H9 (cell line): Measurements from ENCODE around the gene NUDT3. TPM values are rescaled to one million over a fixed set of nuclear protein-coding genes. Genes with fewer than 3 reads are reported as not detected.

Experiments used
- DNase-seq: peaks from one replicate; pipeline ENCODE4 v3.0.0-alpha.2; 2017
- H2AFZ ChIP-seq: one replicate; pipeline ENCODE4 v1.6.1; 2013; ENCODE audit warnings: mild to moderate bottlenecking, low read length, control low read depth, moderate library complexity
- H2AK5ac ChIP-seq: 2 replicates; pipeline ENCODE4 v1.6.1; 2013; ENCODE audit warnings: low read length, control low read depth, mixed read lengths; ENCODE audit not compliant: insufficient read length
- H2BK120ac ChIP-seq: one replicate; pipeline ENCODE4 v1.6.1; 2013; ENCODE audit warnings: low read depth, mild to moderate bottlenecking, low read length, control low read depth, inconsistent platforms; ENCODE audit not compliant: poor library complexity, severe bottlenecking
- H2BK12ac ChIP-seq: 2 replicates; pipeline ENCODE4 v1.6.1; 2013; ENCODE audit warnings: low read length, control low read depth, mixed read lengths, low read depth; ENCODE audit not compliant: insufficient read length
- H2BK15ac ChIP-seq: 2 replicates; pipeline ENCODE4 v1.6.1; 2013; ENCODE audit warnings: low read depth, low read length, control low read depth
- H2BK20ac ChIP-seq: one replicate; pipeline ENCODE4 v1.6.1; 2013; ENCODE audit warnings: low read depth, mild to moderate bottlenecking, low read length, control low read depth, inconsistent platforms; ENCODE audit not compliant: poor library complexity, severe bottlenecking
- H2BK5ac ChIP-seq: 2 replicates; pipeline ENCODE4 v1.6.1; 2013; ENCODE audit warnings: low read length, control low read depth, mixed read lengths; ENCODE audit not compliant: insufficient read length
- H3K14ac ChIP-seq: 2 replicates; pipeline ENCODE4 v1.6.1; 2013; ENCODE audit warnings: low read length, control low read depth; ENCODE audit not compliant: insufficient read depth
- H3K18ac ChIP-seq: 2 replicates; pipeline ENCODE4 v1.6.1; 2013; ENCODE audit warnings: low read depth, mild to moderate bottlenecking, mixed read lengths, low read length, control low read depth; ENCODE audit not compliant: insufficient read length
- H3K23ac ChIP-seq: 2 replicates; pipeline ENCODE4 v1.6.1; 2013; ENCODE audit warnings: low read length, control low read depth, mixed read lengths, low read depth; ENCODE audit not compliant: insufficient read length
- H3K23me2 ChIP-seq: 2 replicates; pipeline ENCODE4 v1.6.1; 2013; ENCODE audit warnings: low read depth, mild to moderate bottlenecking, mixed read lengths, low read length, control low read depth; ENCODE audit not compliant: insufficient read length, poor library complexity, severe bottlenecking
- H3K27ac ChIP-seq: 2 replicates; pipeline ENCODE4 v1.5.1; 2013; ENCODE audit warnings: low read length, control low read depth, mixed read lengths, low read depth; ENCODE audit not compliant: insufficient read length
- H3K27me3 ChIP-seq: 2 replicates; pipeline ENCODE4 v1.6.1; 2013; ENCODE audit warnings: low read length, control low read depth, inconsistent platforms; ENCODE audit not compliant: insufficient read depth
- H3K4ac ChIP-seq: 2 replicates; pipeline ENCODE4 v1.6.1; 2013; ENCODE audit warnings: low read depth, mild to moderate bottlenecking, control low read depth, inconsistent platforms, low read length, moderate library complexity
- H3K4me1 ChIP-seq: 2 replicates; pipeline ENCODE4 v1.6.1; 2013; ENCODE audit warnings: low read length, control low read depth, inconsistent platforms; ENCODE audit not compliant: insufficient read depth
- H3K4me2 ChIP-seq: 2 replicates; pipeline ENCODE4 v1.6.1; 2013; ENCODE audit warnings: low read length, control low read depth, mixed read lengths; ENCODE audit not compliant: insufficient read length, insufficient read depth
- H3K56ac ChIP-seq: 2 replicates; pipeline ENCODE4 v1.6.1; 2013; ENCODE audit warnings: low read depth, mild to moderate bottlenecking, mixed read lengths, low read length, control low read depth; ENCODE audit not compliant: insufficient read length
- H3K79me1 ChIP-seq: 2 replicates; pipeline ENCODE4 v1.6.1; 2013; ENCODE audit warnings: low read depth, mild to moderate bottlenecking, moderate library complexity, low read length, control low read depth, inconsistent platforms; ENCODE audit not compliant: insufficient read depth, poor library complexity, severe bottlenecking
- H3K79me2 ChIP-seq: 2 replicates; pipeline ENCODE4 v1.6.1; 2013; ENCODE audit warnings: low read length, control low read depth, inconsistent platforms; ENCODE audit not compliant: insufficient read depth
- H3K9ac ChIP-seq: 2 replicates; pipeline ENCODE4 v1.6.1; 2013; ENCODE audit warnings: low read length, control low read depth, mixed read lengths; ENCODE audit not compliant: insufficient read length; ENCODE audit errors: extremely low read depth
- H3K9me3 ChIP-seq: one replicate; pipeline ENCODE4 v1.6.1; 2013; ENCODE audit warnings: low read depth, low read length, inconsistent platforms; ENCODE audit not compliant: control insufficient read depth
- H3T11ph ChIP-seq: one replicate; pipeline ENCODE4 v1.6.1; 2013; ENCODE audit warnings: mild to moderate bottlenecking, low read length, control low read depth, inconsistent platforms
- H4K20me1 ChIP-seq: one replicate; pipeline ENCODE4 v1.6.1; 2013; ENCODE audit not compliant: control insufficient read depth, insufficient read length, insufficient read depth
- H4K5ac ChIP-seq: 2 replicates; pipeline ENCODE4 v1.6.1; 2013; ENCODE audit warnings: low read depth, mild to moderate bottlenecking, mixed read lengths, low read length, control low read depth; ENCODE audit not compliant: insufficient read length
- H4K8ac ChIP-seq: replicated peaks from 2 replicates; pipeline ENCODE4 v1.6.1; 2013; ENCODE audit warnings: low read length, control low read depth, mixed read lengths, low read depth; ENCODE audit not compliant: insufficient read length
- H4K91ac ChIP-seq: 2 replicates; pipeline ENCODE4 v1.6.1; 2013; ENCODE audit warnings: low read depth, mild to moderate bottlenecking, moderate library complexity, mixed read lengths, low read length, control low read depth; ENCODE audit not compliant: insufficient read length
- H3K27ac Mint-ChIP-seq, 3 experiments: 2 replicates in 2 of 3; 3 replicates in 1 of 3; pipeline ENCODE4 v1.8.0; 2020 to 2021; ENCODE audit warnings: mixed read lengths in 3 of 3, mild to moderate bottlenecking in 1 of 3, moderate library complexity in 1 of 3
- H3K27me3 Mint-ChIP-seq: 2 replicates; pipeline ENCODE4 v1.8.0; 2021; ENCODE audit warnings: low read depth, mild to moderate bottlenecking, moderate library complexity, mixed read lengths
- H3K36me3 Mint-ChIP-seq, 3 experiments: 2 replicates in 2 of 3; 3 replicates in 1 of 3; pipeline ENCODE4 v1.8.0; 2020 to 2021; ENCODE audit warnings: low read depth in 3 of 3, mixed read lengths in 3 of 3; ENCODE audit not compliant: insufficient read depth in 1 of 3
- H3K4me1 Mint-ChIP-seq, 2 experiments: 2 replicates each; pipeline ENCODE4 v1.8.0; 2020; ENCODE audit warnings: mixed read lengths in 2 of 2
- H3K4me3 Mint-ChIP-seq, 2 experiments: 2 replicates in 1 of 2; 3 replicates in 1 of 2; pipeline ENCODE4 v1.8.0; 2020 to 2021; ENCODE audit warnings: mild to moderate bottlenecking in 2 of 2, mixed read lengths in 2 of 2, moderate library complexity in 1 of 2
- H3K9me3 Mint-ChIP-seq, 2 experiments: 2 replicates in 1 of 2; 3 replicates in 1 of 2; pipeline ENCODE4 v1.8.0; 2020; ENCODE audit warnings: mild to moderate bottlenecking in 2 of 2, mixed read lengths in 2 of 2, moderate library complexity in 1 of 2
- CTCF ChIP-seq: fragments of 200-600 bp; sonication (generic); conservative IDR thresholded peaks from 3 replicates; pipeline ENCODE4 v1.8.0; 2021; ENCODE audit warnings: antibody characterized with exemption, mild to moderate bottlenecking
- WGBS: extraction: QIAGEN DNeasy Blood & Tissue Kit; methylation state at CpG from one replicate; pipeline ENCODE4 v1.1.7; 2013; ENCODE audit warnings: missing lambda C conversion rate, low lambda C conversion rate, mixed read lengths; ENCODE audit not compliant: insufficient read length; ENCODE audit errors: extremely low coverage; 5-methylcytosine and 5-hydroxymethylcytosine counted together
- total RNA-seq: library from RNA; stranded (reverse); gene quantifications from 2 replicates; pipeline ENCODE4 v1.2.1, GENCODE V29; 2021

The NUDT3 gene
- total RNA-seq, 1 experiment from 2014 or later = 23.6 TPM

- H3K56ac ChIP-seq = peak overlapping the region; percentile 45
- H3K14ac ChIP-seq = peak overlapping the region; percentile 100
- no peaks in the 10 kb centered on the region for H3K27me3 ChIP-seq
- Mint-ChIP-seq H3K36me3 (peaks cover 14 to 17% (median 16%) of the 10 kb centered on the region in 3 experiments), H3K4me1 (peaks cover 16 to 40% of the 10 kb centered on the region in 2 experiments), H3K27ac (peak overlapping the region; percentile 94 to 99 (median 98)), H3K27me3 (no peaks in the 10 kb centered on the region), H3K4me3 (peak overlapping the region; percentile 45 to 66), H3K9me3 (no peaks in the 10 kb centered on the region; a peak in 1 of 5 replicates)
- H4K5ac ChIP-seq = peak overlapping the region; percentile 96
- H3K23me2 ChIP-seq = peaks cover 16% of the 10 kb centered on the region
- H2AK5ac ChIP-seq = peak overlapping the region; percentile 98
- peaks cover 22% of the 10 kb centered on the region; the same call in 1 of the 2 replicates for H3K79me2 ChIP-seq
- H3K4me2 ChIP-seq = peak overlapping the region; percentile 69
- peak overlapping the region; percentile 96 for H3K4ac ChIP-seq
- H2BK5ac ChIP-seq = peak overlapping the region; percentile 88
- H2BK20ac ChIP-seq = peak overlapping the region; percentile 62
- H3K4me1 ChIP-seq = peaks cover 7% of the 10 kb centered on the region
- H2AFZ ChIP-seq = no peak overlapping the region
- peak overlapping the region; percentile 100 for H3K18ac ChIP-seq
- peak overlapping the region; percentile 98 for H2BK12ac ChIP-seq
- no peak overlapping the region for H4K8ac ChIP-seq
- H2BK120ac ChIP-seq = peak overlapping the region; percentile 70
- 0 out of 2 replicates have a peak overlapping the region, but pooled peaks have one; percentile 85 for H2BK15ac ChIP-seq
- WGBS = no CpG with 5 or more reads among the region's 53 CpGs
- no peaks in the 10 kb centered on the region for H3K79me1 ChIP-seq
- H3K23ac ChIP-seq = peak overlapping the region; percentile 98
- no peaks in the 10 kb centered on the region for H3K9me3 ChIP-seq
- no peak for DNase-seq
- peak overlapping the region; percentile 98 for H3T11ph ChIP-seq
- no peaks in the 10 kb centered on the region for H4K20me1 ChIP-seq
- peak overlapping the region; percentile 95 for H3K27ac ChIP-seq
- H4K91ac ChIP-seq = peak overlapping the region; percentile 100
- H3K9ac ChIP-seq = peak overlapping the region; percentile 94
- no peak for TF ChIP-seq CTCF
Measured at GRCh38 chr6:34234667-34235306, 157.7 kb downstream of the NUDT3 start.
